ENCODE measurements around the gene DAZAP2. TPM values are rescaled to one million over a fixed set of nuclear protein-coding genes. Genes with fewer than 3 reads are reported as not detected.
"Not testable (repeated sequence)": the region's sequence is repeated elsewhere in the genome, so short reads cannot be mapped to it uniquely, and the experiment has no call there.

The DAZAP2 gene
- polyA plus RNA-seq, 2 of the 4 experiments (the other 2 are of a cell fraction) = 304 to 375 TPM

GRCh38 chr12:51224625-51225024 is 14.0 kb upstream of the DAZAP2 start:
- 74% methylated on average over 3 of the region's 3 CpGs for WGBS (ENCODE audit: missing lambda C conversion rate)
- ATAC-seq (no peak), DNase-seq (ENCODE audit: low read depth in 1 of 2, low spot score in 1 of 2) (no peak), FAIRE-seq (no peak)
- Histone ChIP-seq H3K27ac (no peak overlapping the region), H3K4me1 (peaks cover 9% of the 10 kb centered on the region; the same call in 2 of the 3 replicates), H3K4me3 (no peak overlapping the region), H3K4me2 (no peak overlapping the region), H3K9me3 (no peaks in the 10 kb centered on the region)
- TF ChIP-seq RARB (CRISPR knock-in tag; IDR thresholded peaks at IDR 0.05) (no peak), RCOR1 (IDR thresholded peaks at IDR 0.05; ENCODE audit: low read depth, low read length) (no peak), CTCF (IDR thresholded peaks at IDR 0.05) (no peak), CHD4 (IDR thresholded peaks at IDR 0.05; ENCODE audit: borderline replicate concordance) (no peak)
- POLR2A ChIA-PET = no interaction called here
- CTCF ChIA-PET = no interaction called here

- Histone ChIP-seq H3K27ac (no peak overlapping the region), H3K4me3 (no peak overlapping the region), H3K9me3 (no peaks in the 10 kb centered on the region), H3K4me2 (no peak overlapping the region), H3K4me1 (peaks cover 9% of the 10 kb centered on the region; the same call in 2 of the 3 replicates)
- WGBS (ENCODE audit: missing lambda C conversion rate) = 93% methylated on average over 4 of the region's 4 CpGs
- ChIA-PET CTCF (no interaction called here), POLR2A (no interaction called here)
- FAIRE-seq (no peak), DNase-seq (ENCODE audit: low read depth in 1 of 2, low spot score in 1 of 2) (no peak), ATAC-seq (no peak)
- TF ChIP-seq ZC3H11A (IDR thresholded peaks at IDR 0.05) (no peak), RARB (CRISPR knock-in tag; IDR thresholded peaks at IDR 0.05) (no peak), ZSCAN20 (CRISPR knock-in tag; IDR thresholded peaks at IDR 0.05) (no peak), CHD4 (IDR thresholded peaks at IDR 0.05; ENCODE audit: borderline replicate concordance) (no peak), HOXB13 (CRISPR knock-in tag; IDR thresholded peaks at IDR 0.05; ENCODE audit: low read depth) (no peak), TP53 (CRISPR knock-in tag; IDR thresholded peaks at IDR 0.05) (no peak), MYC (IDR thresholded peaks at IDR 0.05; ENCODE audit: borderline replicate concordance, low read length) (no peak), CTCF (IDR thresholded peaks at IDR 0.05) (no peak), KDM5A (IDR thresholded peaks at IDR 0.05) (no peak), HEYL (CRISPR knock-in tag; IDR thresholded peaks at IDR 0.05) (no peak), HDAC2 (IDR thresholded peaks at IDR 0.05) (no peak)
- TF ChIP-seq, protein P1, sequence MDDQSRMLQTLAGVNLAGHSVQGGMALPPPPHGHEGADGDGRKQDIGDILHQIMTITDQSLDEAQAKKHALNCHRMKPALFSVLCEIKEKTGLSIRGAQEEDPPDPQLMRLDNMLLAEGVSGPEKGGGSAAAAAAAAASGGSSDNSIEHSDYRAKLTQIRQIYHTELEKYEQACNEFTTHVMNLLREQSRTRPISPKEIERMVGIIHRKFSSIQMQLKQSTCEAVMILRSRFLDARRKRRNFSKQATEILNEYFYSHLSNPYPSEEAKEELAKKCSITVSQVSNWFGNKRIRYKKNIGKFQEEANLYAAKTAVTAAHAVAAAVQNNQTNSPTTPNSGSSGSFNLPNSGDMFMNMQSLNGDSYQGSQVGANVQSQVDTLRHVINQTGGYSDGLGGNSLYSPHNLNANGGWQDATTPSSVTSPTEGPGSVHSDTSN (IDR thresholded peaks at IDR 0.05) = no peak
- TF ChIP-seq, protein P2, sequence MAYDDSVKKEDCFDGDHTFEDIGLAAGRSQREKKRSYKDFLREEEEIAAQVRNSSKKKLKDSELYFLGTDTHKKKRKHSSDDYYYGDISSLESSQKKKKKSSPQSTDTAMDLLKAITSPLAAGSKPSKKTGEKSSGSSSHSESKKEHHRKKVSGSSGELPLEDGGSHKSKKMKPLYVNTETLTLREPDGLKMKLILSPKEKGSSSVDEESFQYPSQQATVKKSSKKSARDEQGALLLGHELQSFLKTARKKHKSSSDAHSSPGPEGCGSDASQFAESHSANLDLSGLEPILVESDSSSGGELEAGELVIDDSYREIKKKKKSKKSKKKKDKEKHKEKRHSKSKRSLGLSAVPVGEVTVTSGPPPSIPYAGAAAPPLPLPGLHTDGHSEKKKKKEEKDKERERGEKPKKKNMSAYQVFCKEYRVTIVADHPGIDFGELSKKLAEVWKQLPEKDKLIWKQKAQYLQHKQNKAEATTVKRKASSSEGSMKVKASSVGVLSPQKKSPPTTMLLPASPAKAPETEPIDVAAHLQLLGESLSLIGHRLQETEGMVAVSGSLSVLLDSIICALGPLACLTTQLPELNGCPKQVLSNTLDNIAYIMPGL (CRISPR knock-in tag; IDR thresholded peaks at IDR 0.05; ENCODE audit: borderline replicate concordance) = no peak
- TF ChIP-seq, protein P3, sequence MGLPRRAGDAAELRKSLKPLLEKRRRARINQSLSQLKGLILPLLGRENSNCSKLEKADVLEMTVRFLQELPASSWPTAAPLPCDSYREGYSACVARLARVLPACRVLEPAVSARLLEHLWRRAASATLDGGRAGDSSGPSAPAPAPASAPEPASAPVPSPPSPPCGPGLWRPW (IDR thresholded peaks at IDR 0.05) = no peak
Measured at GRCh38 chr12:51225234-51225633, 13.4 kb upstream of the DAZAP2 start.

DNA sequence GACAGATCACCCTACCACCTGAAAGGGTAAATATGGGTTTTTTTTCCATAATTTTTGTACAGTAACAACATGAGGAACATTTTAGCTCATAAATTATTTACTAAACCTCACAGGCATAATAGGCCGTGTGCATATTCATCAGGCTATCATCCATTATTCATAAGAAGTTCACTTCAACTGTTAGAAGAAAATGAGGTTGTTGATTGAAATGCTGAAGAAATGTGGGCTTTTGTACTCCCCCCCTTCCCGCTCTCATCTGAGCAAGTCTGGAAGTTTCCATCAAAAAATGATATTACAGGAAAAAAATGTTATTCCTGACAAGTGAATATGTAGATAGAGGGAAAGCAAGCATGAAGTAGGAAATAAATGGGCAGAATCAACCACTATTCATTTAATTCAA is 12.9 kb upstream of the DAZAP2 start:
- 90% methylated on average over 2 of the region's 2 CpGs for WGBS (ENCODE audit: missing lambda C conversion rate)
- Histone ChIP-seq H3K4me3 (no peak overlapping the region), H3K4me2 (no peak overlapping the region), H3K9me3 (no peaks in the 10 kb centered on the region), H3K4me1 (peaks cover 9% of the 10 kb centered on the region; the same call in 2 of the 3 replicates), H3K27ac (no peak overlapping the region)
- FAIRE-seq (no peak), ATAC-seq (no peak), DNase-seq (ENCODE audit: low read depth in 1 of 2, low spot score in 1 of 2) (no peak)
- CTCF ChIA-PET = no interaction called here
- POLR2A ChIA-PET = no interaction called here
- no peak for TF ChIP-seq NFE2L2 (conservative IDR thresholded peaks at IDR 0.05; ENCODE audit: low read length)
- TF ChIP-seq KDM5A (IDR thresholded peaks at IDR 0.05) = no peak
- TF ChIP-seq SREBF2 (IDR thresholded peaks at IDR 0.05) = no peak
- no peak for TF ChIP-seq REST (IDR thresholded peaks at IDR 0.05)

DNA sequence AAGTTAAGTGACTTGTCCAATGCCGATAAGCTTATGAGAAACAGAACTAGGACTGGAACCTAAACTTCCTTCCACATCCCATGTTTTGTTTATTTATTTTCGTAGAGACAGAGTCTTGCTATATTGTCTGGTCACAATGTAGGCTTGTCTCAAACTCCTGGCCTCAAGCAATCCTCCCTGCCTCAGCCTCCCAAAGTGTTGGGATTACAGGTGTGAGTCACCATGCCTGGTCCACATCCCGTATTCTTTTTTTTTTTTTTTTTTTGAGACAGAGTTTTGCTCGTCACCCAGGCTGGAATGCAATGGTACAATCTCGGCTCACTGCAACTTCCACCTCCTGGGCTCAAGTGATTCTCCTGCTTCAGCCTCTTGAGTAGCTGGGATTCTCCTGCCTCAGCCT is 11.5 kb upstream of the DAZAP2 start:
- ATAC-seq, POLR2A ChIA-PET: not testable (repeated sequence)

More for the DNA sequence above, 11.5 kb upstream of the DAZAP2 start:
- not testable (repeated sequence) for H3K4me3 ChIP-seq; FAIRE-seq; H3K4me2 ChIP-seq; H3K9me3 ChIP-seq; H3K27ac ChIP-seq; DNase-seq (ENCODE audit: low read depth in 1 of 2, low spot score in 1 of 2); H3K4me1 ChIP-seq
- WGBS (ENCODE audit: missing lambda C conversion rate) = 82% methylated on average over 5 of the region's 5 CpGs
- CTCF ChIA-PET = interaction anchor here (0.7 kb wide), 2 partner anchors 9 to 12 kb away, joined by 3 read pairs; partner anchors contain the start of gene POU6F1
